K562 (cell line): ENCODE data around the gene ANK3. TPM values are rescaled to one million over a fixed set of nuclear protein-coding genes. Genes with fewer than 3 reads are reported as not detected.

Source experiments
- EHMT2 ChIP-seq: fragments of 450-650 bp; IDR thresholded peaks from 2 replicates; pipeline ENCODE4 v1.6.1; 2018; ENCODE audit warnings: antibody characterized with exemption
- GABPB1 ChIP-seq: sonication (generic); formaldehyde crosslinking; IDR thresholded peaks from 2 replicates; pipeline ENCODE4 v1.8.0; 2022; ENCODE audit warnings: mild to moderate bottlenecking, missing genetic modification reagents
- HCFC1 ChIP-seq: IDR thresholded peaks from 2 replicates; pipeline ENCODE4 v1.6.1; 2012; ENCODE audit warnings: low read depth, low read length, improper control_type of control experiment
- KHSRP ChIP-seq: fragments of 450-650 bp; IDR thresholded peaks from 2 replicates; pipeline ENCODE4 v1.6.1; 2017
- MTA3 ChIP-seq: fragments of 450-650 bp; formaldehyde crosslinking; IDR thresholded peaks from 2 replicates; pipeline ENCODE4 v1.6.1; 2017; ENCODE audit warnings: mild to moderate bottlenecking, borderline replicate concordance
- NFXL1 ChIP-seq: fragments of 450-650 bp; formaldehyde crosslinking; IDR thresholded peaks from 2 replicates; pipeline ENCODE4 v1.4.0; 2021; ENCODE audit warnings: mild to moderate bottlenecking
- PCBP1 ChIP-seq: fragments of 200-400 bp; formaldehyde crosslinking; IDR thresholded peaks from 2 replicates; pipeline ENCODE4 v1.6.1; 2018; ENCODE audit warnings: mild to moderate bottlenecking, low read depth, low read length; ENCODE audit not compliant: poor library complexity, severe bottlenecking
- PHF21A ChIP-seq: fragments of 450-650 bp; IDR thresholded peaks from 2 replicates; pipeline ENCODE4 v1.6.1; 2017; ENCODE audit warnings: low read depth, borderline replicate concordance
- POLR2A ChIP-seq: fragments of 450-650 bp; conservative IDR thresholded peaks from 2 replicates; pipeline ENCODE4 v1.6.1; 2016
- POLR2G ChIP-seq: fragments of 200-400 bp; formaldehyde crosslinking; IDR thresholded peaks from 2 replicates; pipeline ENCODE4 v1.6.1; 2017; ENCODE audit warnings: low read depth, mild to moderate bottlenecking, antibody characterized with exemption, low read length, moderate library complexity
- SAP30 ChIP-seq: fragments of 200-600 bp; sonication (generic); IDR thresholded peaks from 2 replicates; pipeline ENCODE4 v1.6.1; 2012; ENCODE audit warnings: borderline replicate concordance, low read depth, mild to moderate bottlenecking, moderate library complexity, low read length, control low read depth, inconsistent platforms; ENCODE audit not compliant: insufficient read depth, poor library complexity, severe bottlenecking
- SMARCA4 ChIP-seq: fragments of 450-650 bp; IDR thresholded peaks from 2 replicates; pipeline ENCODE4 v1.6.1; 2016
- ZNF124 ChIP-seq: sonication (generic); formaldehyde crosslinking; IDR thresholded peaks from 2 replicates; pipeline ENCODE4 v1.8.1; 2022; ENCODE audit warnings: missing genetic modification reagents
- ZNF695 ChIP-seq: fragments of 450-650 bp; formaldehyde crosslinking; IDR thresholded peaks from 2 replicates; pipeline ENCODE4 v1.4.0; 2020; ENCODE audit warnings: mild to moderate bottlenecking, moderate library complexity
- ZNF785 ChIP-seq: fragments of 250-450 bp; sonication (Bioruptor Pico); IDR thresholded peaks from 2 replicates; pipeline ENCODE4 v1.4.0; 2020; ENCODE audit warnings: mild to moderate bottlenecking
- polyA plus RNA-seq, 8 experiments: library from polyadenylated mRNA; depleted of rRNA in 4 of 8; stranded (reverse) in 5 of 8; unstranded in 3 of 8; fragments of >200 nt; fragmentation: Nextera tagmentation in 2 of 8; fragmentation: Illumina TruSeq in 1 of 8; extraction: Ambion mirVana in 2 of 8; extraction: Trizol in 1 of 8; gene quantifications; 2 replicates each; pipeline versions ENCODE4 v1.2.1 to v1.2.3, GENCODE V29; 2011 to 2014; ENCODE audit warnings: inconsistent platforms in 1 of 8, missing spikeins in 1 of 8
- total RNA-seq, 7 experiments: library from RNA; depleted of rRNA in 6 of 7; stranded (reverse); fragments of >200 nt in 6 of 7; fragmentation: Illumina TruSeq in 2 of 7; extraction: Trizol in 2 of 7; gene quantifications; 2 replicates each; pipeline versions ENCODE4 v1.2.1 to v1.2.3, GENCODE V29; 2011 to 2021; ENCODE audit warnings: low replicate concordance in 1 of 7
- TF ChIP-seq, protein P1 (sequence below): fragments of 250-450 bp; sonication (Bioruptor Pico); IDR thresholded peaks from 2 replicates; pipeline ENCODE4 v1.5.0; 2020; ENCODE audit warnings: mild to moderate bottlenecking
- TF ChIP-seq, protein P2 (sequence below): IDR thresholded peaks from 2 replicates; pipeline ENCODE4 v1.6.1; 2014; ENCODE audit warnings: antibody characterized with exemption
- TF ChIP-seq, protein P3 (sequence below), 2 experiments: fragments of 450-650 bp in 1 of 2; sonication (generic) in 1 of 2; formaldehyde crosslinking in 1 of 2; IDR thresholded peaks in 1 of 2; conservative IDR thresholded peaks in 1 of 2; 2 replicates each; pipeline versions ENCODE4 v1.6.1 to v1.8.1; 2016 to 2023; ENCODE audit warnings: mild to moderate bottlenecking in 2 of 2, moderate library complexity in 2 of 2, inconsistent platforms in 1 of 2, missing genetic modification reagents in 1 of 2
- TF ChIP-seq, protein P4 (sequence below): sonication (generic); formaldehyde crosslinking; IDR thresholded peaks from 2 replicates; pipeline ENCODE4 v1.8.1; 2023; ENCODE audit warnings: mild to moderate bottlenecking, missing genetic modification reagents

The ANK3 gene
- total and polyA plus RNA-seq, 9 of the 15 experiments (the other 6 are each of a cell fraction or from before 2014, with no cell fraction given): 10.0 to 32.3 (median 17.9) TPM

DNA sequence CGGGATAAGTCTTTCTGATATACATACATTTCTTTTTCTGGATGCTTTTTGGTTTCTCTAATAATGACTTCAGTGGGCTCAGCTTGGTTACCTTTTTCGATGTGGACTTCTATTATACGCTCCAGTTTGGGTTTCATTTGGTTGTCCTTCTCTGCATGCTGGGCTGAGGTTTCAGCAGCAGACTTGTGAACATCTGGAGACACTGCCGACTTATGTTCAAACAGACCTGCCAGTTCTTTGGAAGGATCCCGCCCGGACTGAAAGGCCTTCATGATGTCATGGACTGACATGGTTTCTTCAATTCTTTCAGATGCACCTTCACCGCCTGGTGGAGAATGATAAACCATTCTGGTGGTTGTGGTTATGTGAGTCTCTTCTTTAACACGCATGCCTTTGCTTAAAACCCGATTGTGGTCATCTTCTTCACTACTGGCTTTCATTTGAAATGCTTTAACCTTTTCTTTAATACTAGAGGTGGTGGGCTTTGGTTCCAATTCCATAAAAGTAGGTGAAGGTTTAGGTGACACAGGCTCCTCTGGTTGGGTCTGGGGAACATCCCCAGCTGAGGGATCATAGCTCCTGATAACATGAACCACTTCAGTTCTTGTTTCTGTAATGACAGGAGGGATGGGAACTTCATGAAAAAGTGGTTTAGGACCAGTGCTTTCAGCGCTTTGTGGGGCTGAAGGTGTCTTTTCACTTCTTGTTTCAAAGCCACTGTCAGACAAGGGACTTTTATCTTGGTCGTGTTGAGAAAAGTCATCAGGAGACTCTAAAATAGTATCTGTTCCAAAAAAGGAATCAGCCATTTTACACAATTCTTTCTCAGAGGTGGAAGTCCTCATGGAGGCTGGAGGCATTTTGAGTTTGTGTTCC, 315.7 kb downstream of the ANK3 start (continued):
- TF ChIP-seq EHMT2: no peak
- 0 out of 2 replicates have a peak, but pooled peaks have one; percentile 10 for TF ChIP-seq GABPB1
- TF ChIP-seq, protein P1, sequence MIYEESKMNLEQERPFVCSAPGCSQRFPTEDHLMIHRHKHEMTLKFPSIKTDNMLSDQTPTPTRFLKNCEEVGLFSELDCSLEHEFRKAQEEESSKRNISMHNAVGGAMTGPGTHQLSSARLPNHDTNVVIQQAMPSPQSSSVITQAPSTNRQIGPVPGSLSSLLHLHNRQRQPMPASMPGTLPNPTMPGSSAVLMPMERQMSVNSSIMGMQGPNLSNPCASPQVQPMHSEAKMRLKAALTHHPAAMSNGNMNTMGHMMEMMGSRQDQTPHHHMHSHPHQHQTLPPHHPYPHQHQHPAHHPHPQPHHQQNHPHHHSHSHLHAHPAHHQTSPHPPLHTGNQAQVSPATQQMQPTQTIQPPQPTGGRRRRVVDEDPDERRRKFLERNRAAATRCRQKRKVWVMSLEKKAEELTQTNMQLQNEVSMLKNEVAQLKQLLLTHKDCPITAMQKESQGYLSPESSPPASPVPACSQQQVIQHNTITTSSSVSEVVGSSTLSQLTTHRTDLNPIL (CRISPR knock-in tag): no peak
- no peak; the same call in none of the 2 replicates for TF ChIP-seq SMARCA4
- no peak for TF ChIP-seq SAP30
- TF ChIP-seq, protein P2, sequence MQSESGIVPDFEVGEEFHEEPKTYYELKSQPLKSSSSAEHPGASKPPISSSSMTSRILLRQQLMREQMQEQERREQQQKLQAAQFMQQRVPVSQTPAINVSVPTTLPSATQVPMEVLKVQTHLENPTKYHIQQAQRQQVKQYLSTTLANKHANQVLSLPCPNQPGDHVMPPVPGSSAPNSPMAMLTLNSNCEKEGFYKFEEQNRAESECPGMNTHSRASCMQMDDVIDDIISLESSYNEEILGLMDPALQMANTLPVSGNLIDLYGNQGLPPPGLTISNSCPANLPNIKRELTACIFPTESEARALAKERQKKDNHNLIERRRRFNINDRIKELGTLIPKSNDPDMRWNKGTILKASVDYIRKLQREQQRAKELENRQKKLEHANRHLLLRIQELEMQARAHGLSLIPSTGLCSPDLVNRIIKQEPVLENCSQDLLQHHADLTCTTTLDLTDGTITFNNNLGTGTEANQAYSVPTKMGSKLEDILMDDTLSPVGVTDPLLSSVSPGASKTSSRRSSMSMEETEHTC: no peak
- no peak for TF ChIP-seq PCBP1
- no peak for TF ChIP-seq ZNF695 (CRISPR knock-in tag)
- no peak for TF ChIP-seq KHSRP
- TF ChIP-seq HCFC1: no peak
- TF ChIP-seq POLR2G: no peak
- TF ChIP-seq POLR2A: no peak
- TF ChIP-seq PHF21A: no peak
- TF ChIP-seq, protein P3, sequence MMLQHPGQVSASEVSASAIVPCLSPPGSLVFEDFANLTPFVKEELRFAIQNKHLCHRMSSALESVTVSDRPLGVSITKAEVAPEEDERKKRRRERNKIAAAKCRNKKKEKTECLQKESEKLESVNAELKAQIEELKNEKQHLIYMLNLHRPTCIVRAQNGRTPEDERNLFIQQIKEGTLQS (IDR thresholded peaks at IDR 0.05): peak; percentile 68
- TF ChIP-seq, protein P3 (CRISPR knock-in tag; conservative IDR thresholded peaks at IDR 0.05): no peak
- TF ChIP-seq NFXL1: no peak
- TF ChIP-seq ZNF785 (CRISPR knock-in tag): no peak
- TF ChIP-seq ZNF124 (CRISPR knock-in tag): no peak
- TF ChIP-seq, protein P4, sequence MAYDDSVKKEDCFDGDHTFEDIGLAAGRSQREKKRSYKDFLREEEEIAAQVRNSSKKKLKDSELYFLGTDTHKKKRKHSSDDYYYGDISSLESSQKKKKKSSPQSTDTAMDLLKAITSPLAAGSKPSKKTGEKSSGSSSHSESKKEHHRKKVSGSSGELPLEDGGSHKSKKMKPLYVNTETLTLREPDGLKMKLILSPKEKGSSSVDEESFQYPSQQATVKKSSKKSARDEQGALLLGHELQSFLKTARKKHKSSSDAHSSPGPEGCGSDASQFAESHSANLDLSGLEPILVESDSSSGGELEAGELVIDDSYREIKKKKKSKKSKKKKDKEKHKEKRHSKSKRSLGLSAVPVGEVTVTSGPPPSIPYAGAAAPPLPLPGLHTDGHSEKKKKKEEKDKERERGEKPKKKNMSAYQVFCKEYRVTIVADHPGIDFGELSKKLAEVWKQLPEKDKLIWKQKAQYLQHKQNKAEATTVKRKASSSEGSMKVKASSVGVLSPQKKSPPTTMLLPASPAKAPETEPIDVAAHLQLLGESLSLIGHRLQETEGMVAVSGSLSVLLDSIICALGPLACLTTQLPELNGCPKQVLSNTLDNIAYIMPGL (CRISPR knock-in tag): no peak
- no peak for TF ChIP-seq MTA3
